SK-N-SH (cell line): Measurements from ENCODE around the gene SERPIND1. TPM values are rescaled to one million over a fixed set of nuclear protein-coding genes. Genes with fewer than 3 reads are reported as not detected.

Experiments used
- CTCF ChIA-PET: fragments of 300-600, 350-600 bp; formaldehyde crosslinking; extraction: SDS; loops from one replicate; lab custom pipeline; 2021; lab: Yijun Ruan, JAX
- POLR2A ChIA-PET: fragments of 350-600 bp; sonication (Branson Sonifier 250); formaldehyde crosslinking; extraction: SDS; loops from one replicate; lab custom pipeline; 2020; ENCODE audit warnings: antibody characterized with exemption, inconsistent platforms; lab: Yijun Ruan, JAX
- DNase-seq: peaks from one replicate; pipeline ENCODE4 v3.0.0; 2012
- H2AFZ ChIP-seq: fragments of 200-600 bp; sonication (generic); 2 replicates; pipeline ENCODE4 v1.8.1; 2016; ENCODE audit warnings: antibody characterized with exemption, mild to moderate bottlenecking, low read depth
- H3F3A ChIP-seq: fragments of 200-600 bp; sonication (generic); replicated peaks from 2 replicates; pipeline ENCODE3; 2016; ENCODE audit warnings: antibody characterized with exemption, mild to moderate bottlenecking; ENCODE audit not compliant: insufficient read depth
- H3K27ac ChIP-seq, 2 experiments: fragments of 200-500 bp in 1 of 2; fragments of 200-600 bp in 1 of 2; sonication (Bioruptor generic) in 1 of 2; sonication (generic), shearing (Covaris generic) in 1 of 2; 2 replicates each; pipeline versions ENCODE4 v1.5.1 to v1.6.1; 2014 to 2016; ENCODE audit warnings: low read depth in 2 of 2, inconsistent platforms in 1 of 2, low read length in 1 of 2, mild to moderate bottlenecking in 1 of 2, mixed read lengths in 1 of 2
- H3K27me3 ChIP-seq: fragments of 200-600 bp; sonication (generic), shearing (Covaris generic); 2 replicates; pipeline ENCODE4 v1.6.1; 2016; ENCODE audit warnings: mixed run types; ENCODE audit not compliant: insufficient read depth
- H3K36me3 ChIP-seq, 2 experiments: fragments of 200-500 bp in 1 of 2; fragments of 200-600 bp in 1 of 2; sonication (Bioruptor generic) in 1 of 2; sonication (generic) in 1 of 2; replicated peaks in 1 of 2; 2 replicates each; pipeline versions ENCODE3 to v1.5.1; 2014 to 2016; ENCODE audit warnings: low read length in 1 of 2, mild to moderate bottlenecking in 1 of 2; ENCODE audit not compliant: insufficient read depth in 2 of 2, control insufficient read depth in 1 of 2
- H3K4me1 ChIP-seq, 2 experiments: fragments of 200-500 bp in 1 of 2; fragments of 200-600 bp in 1 of 2; sonication (Bioruptor generic) in 1 of 2; sonication (generic), shearing (Covaris generic) in 1 of 2; 2 replicates each; pipeline versions ENCODE4 v1.5.1 to v1.6.1; 2014 to 2016; ENCODE audit warnings: low read depth in 1 of 2, low read length in 1 of 2, mixed run types in 1 of 2; ENCODE audit not compliant: insufficient read depth in 2 of 2, control insufficient read depth in 1 of 2
- H3K4me2 ChIP-seq: fragments of 200-600 bp; sonication (generic), shearing (Covaris generic); 2 replicates; pipeline ENCODE4 v1.6.1; 2017; ENCODE audit warnings: mixed run types
- H3K4me3 ChIP-seq, 2 experiments: fragments of 200-500 bp in 1 of 2; fragments of 200-600 bp in 1 of 2; sonication (Bioruptor generic) in 1 of 2; sonication (generic), shearing (Covaris generic) in 1 of 2; 2 replicates each; pipeline versions ENCODE4 v1.5.1 to v1.8.1; 2014 to 2016; ENCODE audit warnings: low read depth in 2 of 2, inconsistent platforms in 1 of 2, low read length in 1 of 2, mild to moderate bottlenecking in 1 of 2, mixed read lengths in 1 of 2, moderate library complexity in 1 of 2
- H3K79me2 ChIP-seq: fragments of 200-600 bp; sonication (generic); 2 replicates; pipeline ENCODE4 v1.8.1; 2017; ENCODE audit warnings: mild to moderate bottlenecking; ENCODE audit not compliant: insufficient read depth
- H3K9ac ChIP-seq: fragments of 200-600 bp; sonication (generic); 2 replicates; pipeline ENCODE4 v1.6.1; 2017; ENCODE audit warnings: mixed run types
- H3K9me2 ChIP-seq: fragments of 200-600 bp; sonication (generic); 2 replicates; pipeline ENCODE4 v1.6.1; 2017; ENCODE audit warnings: mixed run types
- H3K9me3 ChIP-seq: fragments of 200-600 bp; sonication (generic); 2 replicates; pipeline ENCODE4 v1.6.1; 2017; ENCODE audit warnings: mixed run types, mild to moderate bottlenecking, moderate library complexity
- H4K20me1 ChIP-seq: fragments of 200-600 bp; sonication (generic); 2 replicates; pipeline ENCODE4 v1.6.1; 2017; ENCODE audit warnings: mild to moderate bottlenecking, mixed run types; ENCODE audit not compliant: insufficient read depth
- FOXM1 ChIP-seq: IDR thresholded peaks from 2 replicates; pipeline ENCODE4 v1.4.0; 2012; ENCODE audit warnings: low read depth, mild to moderate bottlenecking
- GABPA ChIP-seq: IDR thresholded peaks from 2 replicates; pipeline ENCODE4 v1.4.0; 2012; ENCODE audit warnings: low read depth, mild to moderate bottlenecking
- MAX ChIP-seq: IDR thresholded peaks from 2 replicates; pipeline ENCODE4 v1.4.0; 2012; ENCODE audit warnings: low read depth
- MEF2A ChIP-seq: IDR thresholded peaks from 2 replicates; pipeline ENCODE4 v1.4.0; 2012; ENCODE audit warnings: low read depth, borderline replicate concordance
- RAD21 ChIP-seq: IDR thresholded peaks from 2 replicates; pipeline ENCODE4 v1.6.1; 2012; ENCODE audit warnings: mild to moderate bottlenecking, low read length
- RCOR1 ChIP-seq: fragments of 150-350 bp; IDR thresholded peaks from 2 replicates; pipeline ENCODE4 v1.6.1; 2017; ENCODE audit warnings: antibody characterized with exemption, low read length
- REST ChIP-seq: IDR thresholded peaks from 2 replicates; pipeline ENCODE4 v1.6.1; 2012; ENCODE audit warnings: mild to moderate bottlenecking, low read depth, low read length, moderate library complexity
- SIN3A ChIP-seq: IDR thresholded peaks from 2 replicates; pipeline ENCODE4 v1.6.1; 2012; ENCODE audit warnings: low read depth, mild to moderate bottlenecking, low read length, moderate library complexity, borderline replicate concordance
- USF1 ChIP-seq: IDR thresholded peaks from 2 replicates; pipeline ENCODE4 v1.4.0; 2012; ENCODE audit warnings: low read depth, borderline replicate concordance
- YY1 ChIP-seq: IDR thresholded peaks from 2 replicates; pipeline ENCODE4 v1.4.0; 2012; ENCODE audit warnings: low read depth, mild to moderate bottlenecking
- WGBS: methylation state at CpG from one replicate; pipeline ENCODE4 v1.1.6; 2017; ENCODE audit warnings: low lambda C conversion rate; 5-methylcytosine and 5-hydroxymethylcytosine counted together
- polyA plus RNA-seq, 3 experiments: library from polyadenylated mRNA; depleted of rRNA; stranded (reverse); fragments of >200 nt; gene quantifications; 2 replicates each; pipeline ENCODE4 v1.2.3, GENCODE V29; 2012

Gene SERPIND1
- polyA plus RNA-seq, 1 of the 3 experiments (the other 2 are of a cell fraction): not detected

DNA sequence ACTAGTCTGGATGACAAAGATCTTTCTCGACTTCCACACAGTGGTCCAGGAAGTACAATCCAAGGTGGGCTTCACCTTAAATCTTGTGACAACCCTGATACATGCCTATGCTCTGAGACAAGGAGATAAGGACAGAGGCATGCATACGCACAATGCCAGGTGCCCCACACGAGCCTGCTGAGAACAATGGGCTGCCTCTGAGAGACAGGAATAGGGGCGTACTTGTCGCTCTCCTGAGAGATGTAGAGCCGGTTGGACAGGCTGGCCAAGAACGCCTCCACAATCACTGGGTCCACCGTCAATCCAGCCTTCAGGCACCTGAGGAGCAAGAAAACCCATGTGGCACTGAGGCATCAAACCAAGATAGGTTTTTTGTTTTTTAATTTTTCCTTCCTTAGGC is 25.5 kb downstream of the SERPIND1 start (continued):
- TF ChIP-seq REST: no peak
- TF ChIP-seq RAD21: no peak
- no peak for TF ChIP-seq RCOR1
- TF ChIP-seq YY1: no peak

- Histone ChIP-seq H3K9ac (no peak overlapping the region), H3K4me3 (no peak overlapping the region), H3K9me2 (no peaks in the 10 kb centered on the region), H4K20me1 (no peaks in the 10 kb centered on the region), H2AFZ (no peak overlapping the region), H3K36me3 (peaks cover 20 to 56% of the 10 kb centered on the region in 2 experiments), H3K27me3 (no peaks in the 10 kb centered on the region), H3K79me2 (no peaks in the 10 kb centered on the region), H3K27ac (no peak overlapping the region), H3K4me2 (no peak overlapping the region)
- POLR2A ChIA-PET: no interaction called here
- CTCF ChIA-PET: interaction anchor here (3.0 kb wide), 1 partner anchor 19 kb away, joined by 16 read pairs; no protein-coding TSS in a partner anchor
- DNase-seq: no peak
- TF ChIP-seq USF1: no peak
- no peak for TF ChIP-seq FOXM1
- no peak for TF ChIP-seq GABPA
- TF ChIP-seq MEF2A: no peak
- no peak for TF ChIP-seq RCOR1
- no peak for TF ChIP-seq MAX
- TF ChIP-seq, all 33 proteins: peak for 0
- Histone ChIP-seq H3K4me1 (peaks cover 12 to 15% of the 10 kb centered on the region in 2 experiments; a peak in 2 of 4 replicates), H3F3A (no peaks in the 10 kb centered on the region), H3K9me3 (no peaks in the 10 kb centered on the region)
- 90% methylated on average over 6 of the region's 6 CpGs for WGBS
These were observed 28.5 kb downstream of the SERPIND1 start for GRCh38 chr22:20802452-20802851.

- Histone ChIP-seq H3K9me2 (no peaks in the 10 kb centered on the region), H3K27me3 (no peaks in the 10 kb centered on the region), H3K27ac (no peak overlapping the region), H3K4me1 (peaks cover 15 to 17% of the 10 kb centered on the region in 2 experiments; a peak in 2 of 4 replicates), H3K9ac (no peak overlapping the region), H3F3A (peaks cover 3% of the 10 kb centered on the region), H3K4me2 (no peak overlapping the region), H3K36me3 (peaks cover 20 to 53% of the 10 kb centered on the region in 2 experiments), H4K20me1 (no peaks in the 10 kb centered on the region)
- ChIA-PET CTCF (interaction anchor here (1.5 to 3.0 kb wide), 7 partner anchors 10 to 299 kb away, joined by 4 to 26 read pairs (median 9); no protein-coding TSS in a partner anchor), POLR2A (no interaction called here)
- 94% methylated on average over 5 of the region's 11 CpGs for WGBS
- DNase-seq: no peak
- no peak for TF ChIP-seq SIN3A
- TF ChIP-seq, all 33 proteins: peak for 0
- Histone ChIP-seq H3K9me3 (no peaks in the 10 kb centered on the region), H3K79me2 (no peaks in the 10 kb centered on the region), H3K4me3 (no peak overlapping the region), H2AFZ (no peak overlapping the region)
These were observed 29.1 kb downstream of the SERPIND1 start for GRCh38 chr22:20802922-20803553.
